Gastrocnemius medialis (tissue), 4 donors: ENCODE measurements around the gene RNU1-4.
"Not testable (repeated sequence)": the region's sequence is repeated elsewhere in the genome, so short reads cannot be mapped to it uniquely, and the experiment has no call there.

ENCODE experiments used
- CTCF ChIP-seq, 5 experiments: fragments of 450-650 bp in 3 of 5; fragments of 200-600 bp in 2 of 5; sonication (generic) in 2 of 5; IDR thresholded peaks in 4 of 5; conservative IDR thresholded peaks in 1 of 5; 1 replicate in 4 of 5; 2 replicates in 1 of 5; pipeline ENCODE4 v1.5.1; 2016 to 2019; ENCODE audit warnings: antibody characterized with exemption in 5 of 5, mild to moderate bottlenecking in 3 of 5, moderate library complexity in 3 of 5
- POLR2A ChIP-seq, 2 donors: fragments of 450-650 bp; IDR thresholded peaks; one replicate each; pipeline ENCODE4 v1.6.1; 2017; ENCODE audit warnings: antibody characterized with exemption in 2 of 2, mild to moderate bottlenecking in 2 of 2, moderate library complexity in 2 of 2

- not testable (repeated sequence) for TF ChIP-seq CTCF (IDR thresholded peaks at IDR 0.05 in 4 of 5, conservative IDR thresholded peaks at IDR 0.05 in 1 of 5); POLR2A (IDR thresholded peaks at IDR 0.05)
Measured at GRCh38 chr1:16706302-16706701, 34.0 kb upstream of the RNU1-4 start.
